ENCODE data around the gene HILPDA. TPM values are rescaled to one million over a fixed set of nuclear protein-coding genes. Genes with fewer than 3 reads are reported as not detected.
"Not testable (repeated sequence)": the region's sequence is repeated elsewhere in the genome, so short reads cannot be mapped to it uniquely, and the experiment has no call there.

HILPDA gene
- total RNA-seq, 1 donor from 2014 or later: 17.0 TPM

DNA sequence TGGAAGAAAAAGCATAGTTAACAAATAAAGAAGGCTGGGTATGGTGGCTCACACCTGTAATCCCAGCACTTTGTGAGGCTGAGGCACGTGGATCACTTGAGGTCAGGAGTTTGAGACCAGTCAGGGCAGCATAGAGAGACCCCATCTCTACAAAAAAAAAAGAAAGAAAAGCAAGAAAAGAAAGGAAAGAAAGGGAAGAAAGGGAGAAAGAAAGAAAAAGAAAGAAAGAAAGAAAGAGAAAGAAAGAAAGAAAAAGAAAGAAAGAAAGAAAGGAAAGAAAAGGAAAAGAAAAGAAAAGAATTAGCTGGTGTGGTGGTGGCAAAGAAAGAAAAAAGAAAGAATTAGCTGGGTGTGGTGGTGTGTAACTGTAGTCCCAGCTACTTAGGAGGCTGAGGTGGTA is 3.1 kb upstream of the HILPDA start:
- intact Hi-C loops (cut with micrococcal nuclease): no loop called here
- no peak for ATAC-seq (ENCODE audit: low read depth)
- no peak overlapping the region for H3K4me3 Mint-ChIP-seq
- H3K4me1 Mint-ChIP-seq: peaks cover 33% of the 10 kb centered on the region
- peaks cover 7% of the 10 kb centered on the region for H3K36me3 Mint-ChIP-seq (ENCODE audit: low read depth)
- TF ChIP-seq, protein P1, sequence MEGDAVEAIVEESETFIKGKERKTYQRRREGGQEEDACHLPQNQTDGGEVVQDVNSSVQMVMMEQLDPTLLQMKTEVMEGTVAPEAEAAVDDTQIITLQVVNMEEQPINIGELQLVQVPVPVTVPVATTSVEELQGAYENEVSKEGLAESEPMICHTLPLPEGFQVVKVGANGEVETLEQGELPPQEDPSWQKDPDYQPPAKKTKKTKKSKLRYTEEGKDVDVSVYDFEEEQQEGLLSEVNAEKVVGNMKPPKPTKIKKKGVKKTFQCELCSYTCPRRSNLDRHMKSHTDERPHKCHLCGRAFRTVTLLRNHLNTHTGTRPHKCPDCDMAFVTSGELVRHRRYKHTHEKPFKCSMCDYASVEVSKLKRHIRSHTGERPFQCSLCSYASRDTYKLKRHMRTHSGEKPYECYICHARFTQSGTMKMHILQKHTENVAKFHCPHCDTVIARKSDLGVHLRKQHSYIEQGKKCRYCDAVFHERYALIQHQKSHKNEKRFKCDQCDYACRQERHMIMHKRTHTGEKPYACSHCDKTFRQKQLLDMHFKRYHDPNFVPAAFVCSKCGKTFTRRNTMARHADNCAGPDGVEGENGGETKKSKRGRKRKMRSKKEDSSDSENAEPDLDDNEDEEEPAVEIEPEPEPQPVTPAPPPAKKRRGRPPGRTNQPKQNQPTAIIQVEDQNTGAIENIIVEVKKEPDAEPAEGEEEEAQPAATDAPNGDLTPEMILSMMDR (IDR thresholded peaks at IDR 0.05): no peak
- peak overlapping the region; percentile 51 for H3K27ac Mint-ChIP-seq
- H3K27me3 Mint-ChIP-seq: no peaks in the 10 kb centered on the region
- no peak for DNase-seq
- ChIA-PET POLR2A (interaction anchor here (0.6 to 5.3 kb wide), 3 partner anchors 10 to 736 kb away, joined by 3 to 51 read pairs (median 17); no protein-coding TSS in a partner anchor), CTCF (interaction anchor here (7.4 kb wide), 1 partner anchor 25 kb away, joined by 121 read pairs; no protein-coding TSS in a partner anchor)
- H3K9me3 Mint-ChIP-seq: no peaks in the 10 kb centered on the region

DNA sequence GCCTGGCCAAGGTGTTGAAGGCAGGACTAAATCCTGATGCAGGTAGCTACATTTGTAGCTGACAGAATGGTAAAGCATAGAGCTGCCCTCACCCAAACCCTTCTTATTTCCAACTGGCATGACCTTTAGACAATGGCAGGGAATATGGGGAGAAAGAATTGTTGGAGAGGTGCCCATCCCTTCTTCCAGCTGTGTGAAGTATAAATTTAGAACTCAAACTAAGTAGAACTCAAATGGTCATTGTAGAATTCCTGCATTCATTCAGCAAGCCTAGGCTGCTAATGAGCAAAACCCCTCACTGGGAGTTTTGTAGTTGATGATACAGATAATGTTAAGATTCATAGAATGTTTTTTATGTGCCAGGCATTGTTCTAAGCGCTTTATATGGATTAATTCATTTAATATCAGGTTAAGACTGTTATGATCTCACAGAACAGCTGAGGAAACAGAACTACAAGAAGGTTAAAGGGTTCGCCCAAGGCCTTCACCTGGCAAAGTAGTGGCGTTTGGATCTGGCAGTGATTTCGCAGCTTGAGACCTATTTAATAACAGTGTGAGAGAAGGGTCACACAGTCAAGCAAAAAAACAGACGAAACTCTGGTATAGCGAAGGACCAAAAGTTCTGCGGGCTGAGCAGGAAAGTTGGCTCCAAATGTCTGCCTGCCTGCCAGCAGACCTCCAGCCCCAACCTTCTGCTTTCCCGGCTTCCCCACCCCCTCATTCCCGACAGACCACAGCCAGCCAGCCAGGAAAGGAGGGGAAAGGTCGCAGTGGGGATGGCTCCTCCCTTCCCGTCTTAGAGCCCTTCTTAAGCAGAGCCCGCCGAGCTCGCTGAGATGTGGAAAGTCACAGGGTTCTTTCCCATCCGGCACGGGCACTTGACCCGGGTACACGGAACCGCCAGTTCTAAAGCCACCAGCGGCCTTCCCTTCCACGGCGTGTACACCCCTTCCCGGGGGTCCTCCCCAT is 1.6 kb upstream of the HILPDA start:
- no peak for DNase-seq
- H3K36me3 Mint-ChIP-seq (ENCODE audit: low read depth): peaks cover 12% of the 10 kb centered on the region
- intact Hi-C loops (cut with micrococcal nuclease): no loop called here
- peaks cover 43% of the 10 kb centered on the region for H3K4me1 Mint-ChIP-seq
- peak overlapping the region; percentile 100 for H3K27ac Mint-ChIP-seq
- POLR2A ChIA-PET: interaction anchor here (1.2 to 5.3 kb wide), 4 partner anchors 12 to 1751 kb away, joined by 4 to 51 read pairs (median 12); partner anchors contain the start of gene TMEM209
- no peaks in the 10 kb centered on the region for H3K9me3 Mint-ChIP-seq
- no peaks in the 10 kb centered on the region for H3K27me3 Mint-ChIP-seq
- H3K4me3 Mint-ChIP-seq: peak overlapping the region; percentile 60
- CTCF ChIA-PET: interaction anchor here (7.4 kb wide), 1 partner anchor 26 kb away, joined by 121 read pairs; no protein-coding TSS in a partner anchor
- TF ChIP-seq, protein P1 (IDR thresholded peaks at IDR 0.05): no peak
- ATAC-seq (ENCODE audit: low read depth): no peak

DNA sequence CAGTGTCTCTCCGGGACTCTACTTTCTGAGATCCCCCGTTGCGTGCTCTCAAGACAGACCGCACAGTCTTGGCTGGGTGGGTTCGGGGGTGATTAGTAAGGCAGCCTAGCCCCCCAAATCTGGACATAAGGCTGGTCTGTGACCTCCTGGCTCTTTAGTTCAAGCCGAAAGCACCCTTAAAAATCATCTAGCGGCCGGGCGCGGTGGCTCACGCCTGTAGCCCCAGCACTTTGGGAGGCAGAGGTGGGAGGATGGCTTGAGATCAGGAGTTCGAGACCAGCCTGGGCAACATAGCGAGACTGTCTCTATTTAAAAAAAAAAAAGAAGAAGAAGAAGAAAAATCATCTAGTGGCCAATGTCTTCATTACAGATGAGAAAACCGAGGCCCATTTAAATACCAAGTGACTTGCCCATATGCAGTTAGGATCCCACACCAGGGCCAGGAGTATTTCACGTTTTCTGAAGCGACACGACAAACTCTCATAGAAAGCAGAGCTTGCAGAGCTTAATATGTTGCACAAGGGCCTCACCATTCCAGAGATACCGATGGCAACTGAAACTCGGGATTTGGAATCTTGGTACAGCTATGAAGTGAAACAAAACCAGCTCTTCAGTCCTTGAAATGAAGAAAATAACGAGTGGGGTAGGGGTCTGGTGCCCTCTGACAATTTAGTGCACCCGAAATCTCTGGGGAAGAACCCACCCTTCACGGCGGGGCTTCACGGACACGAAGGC is 703 bp upstream of the HILPDA start:
- TF ChIP-seq, protein P1 (IDR thresholded peaks at IDR 0.05): no peak
- Mint-ChIP-seq H3K4me1 (peaks cover 51% of the 10 kb centered on the region), H3K36me3 (ENCODE audit: low read depth) (peaks cover 12% of the 10 kb centered on the region), H3K9me3 (no peaks in the 10 kb centered on the region), H3K27me3 (no peaks in the 10 kb centered on the region), H3K27ac (peak overlapping the region; percentile 100), H3K4me3 (peak overlapping the region; percentile 95)
- POLR2A ChIA-PET: interaction anchor here (0.6 to 5.3 kb wide), 12 partner anchors 11 to 1494 kb away, joined by 3 to 61 read pairs (median 7); partner anchors contain the start of gene METTL2B
- CTCF ChIA-PET: interaction anchor here (0.5 to 7.4 kb wide), 6 partner anchors 9 to 107 kb away, joined by 3 to 121 read pairs (median 4); no protein-coding TSS in a partner anchor
- no peak for DNase-seq
- intact Hi-C loops (cut with micrococcal nuclease): loop anchor here (1.0 to 5.0 kb wide), 7 partner anchors 18 to 803 kb away; partner anchors contain the start of genes IMPDH1, METTL2B and SND1
- no peak for ATAC-seq (ENCODE audit: low read depth)

DNA sequence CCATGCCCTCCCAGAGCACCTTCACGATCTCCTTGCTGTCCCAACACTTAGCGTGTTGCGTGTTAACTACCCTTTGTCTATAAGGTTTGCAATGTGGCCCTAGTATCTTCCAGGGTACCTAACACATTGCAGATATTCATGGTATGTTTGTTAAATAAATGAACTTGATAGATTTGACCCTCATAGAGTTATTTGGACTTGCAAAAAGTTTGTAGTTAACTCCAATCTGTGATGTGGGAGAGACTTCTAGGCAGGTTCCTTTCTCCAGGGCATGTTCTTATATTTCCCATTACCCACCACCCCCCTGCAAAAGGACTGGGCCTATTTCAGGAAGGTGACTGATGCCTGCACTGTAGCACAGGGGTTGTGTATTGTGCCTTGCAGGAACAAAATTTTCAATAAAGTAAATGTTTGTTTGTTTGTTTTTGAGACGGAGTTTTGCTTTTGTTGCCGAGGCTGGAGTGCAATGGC is 612 bp downstream of the HILPDA start:
- Mint-ChIP-seq H3K27ac (peak overlapping the region; percentile 100), H3K4me3 (peak overlapping the region; percentile 95), H3K9me3 (no peaks in the 10 kb centered on the region), H3K4me1 (peaks cover 41% of the 10 kb centered on the region), H3K27me3 (no peaks in the 10 kb centered on the region), H3K36me3 (ENCODE audit: low read depth) (peaks cover 12% of the 10 kb centered on the region)
- ATAC-seq (ENCODE audit: low read depth) (no peak), DNase-seq (no peak)
- intact Hi-C loops (cut with micrococcal nuclease): loop anchor here (5.0 kb wide), 1 partner anchor 804 kb away; the partner anchor contains the start of gene SND1
- ChIA-PET CTCF (interaction anchor here (1.2 to 7.4 kb wide), 3 partner anchors 12 to 109 kb away, joined by 3 to 121 read pairs (median 5); no protein-coding TSS in a partner anchor), POLR2A (interaction anchor here (0.6 to 5.3 kb wide), 8 partner anchors 10 to 155 kb away, joined by 3 to 61 read pairs (median 8); no protein-coding TSS in a partner anchor)
- TF ChIP-seq, protein P1 (IDR thresholded peaks at IDR 0.05): no peak

DNA sequence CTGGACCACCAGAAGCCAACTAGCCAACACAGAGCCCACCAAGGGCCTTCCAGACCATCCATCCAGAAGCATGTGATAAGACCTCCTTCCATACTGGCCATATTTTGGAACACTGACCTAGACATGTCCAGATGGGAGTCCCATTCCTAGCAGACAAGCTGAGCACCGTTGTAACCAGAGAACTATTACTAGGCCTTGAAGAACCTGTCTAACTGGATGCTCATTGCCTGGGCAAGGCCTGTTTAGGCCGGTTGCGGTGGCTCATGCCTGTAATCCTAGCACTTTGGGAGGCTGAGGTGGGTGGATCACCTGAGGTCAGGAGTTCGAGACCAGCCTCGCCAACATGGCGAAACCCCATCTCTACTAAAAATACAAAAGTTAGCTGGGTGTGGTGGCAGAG is 1.7 kb downstream of the HILPDA start:
- intact Hi-C loops (cut with micrococcal nuclease): loop anchor here (5.0 kb wide), 1 partner anchor 805 kb away; the partner anchor contains the start of gene SND1
- H3K27me3 Mint-ChIP-seq; H3K9me3 Mint-ChIP-seq; ATAC-seq (ENCODE audit: low read depth); H3K4me3 Mint-ChIP-seq; DNase-seq; H3K27ac Mint-ChIP-seq: not testable (repeated sequence)
- ChIA-PET POLR2A (interaction anchor here (0.6 to 1.2 kb wide), 2 partner anchors 21 to 30 kb away, joined by 3 read pairs; no protein-coding TSS in a partner anchor), CTCF (interaction anchor here (0.9 to 7.4 kb wide), 2 partner anchors 30 to 58 kb away, joined by 9 to 121 read pairs; no protein-coding TSS in a partner anchor)
- H3K4me1 Mint-ChIP-seq: peaks cover 41% of the 10 kb centered on the region
- peaks cover 12% of the 10 kb centered on the region for H3K36me3 Mint-ChIP-seq (ENCODE audit: low read depth)

All from activated B cell treated with CpG ODN at 0.5 μM for 24 hours (primary cell).